NCI-H1048 (cell line): ENCODE measurements around the gene ZNF90.
"Not testable (repeated sequence)": the region's sequence is repeated elsewhere in the genome, so short reads cannot be mapped to it uniquely, and the experiment has no call there.

Experiments used
- DNase-seq: peaks from one replicate; lab custom pipeline; 2025; lab: John Stamatoyannopoulos, UW

ZNF90 gene

GRCh38 chr19:20077791-20078463 lies at the start of gene ZNF90:
ZNF90 (plus strand) TSS chr19:20078000; CDS start chr19:20078133, 133 bp downstream.
- DNase-seq, result no peak

GRCh38 chr19:20028611-20029010 lies 49.2 kb upstream of the ZNF90 start:
- no peak for DNase-seq

GRCh38 chr19:20035935-20036334 lies 41.9 kb upstream of the ZNF90 start:
- DNase-seq, result no peak

- no peak for DNase-seq
These were observed 39.2 kb upstream of the ZNF90 start for GRCh38 chr19:20038358-20039202.

DNA sequence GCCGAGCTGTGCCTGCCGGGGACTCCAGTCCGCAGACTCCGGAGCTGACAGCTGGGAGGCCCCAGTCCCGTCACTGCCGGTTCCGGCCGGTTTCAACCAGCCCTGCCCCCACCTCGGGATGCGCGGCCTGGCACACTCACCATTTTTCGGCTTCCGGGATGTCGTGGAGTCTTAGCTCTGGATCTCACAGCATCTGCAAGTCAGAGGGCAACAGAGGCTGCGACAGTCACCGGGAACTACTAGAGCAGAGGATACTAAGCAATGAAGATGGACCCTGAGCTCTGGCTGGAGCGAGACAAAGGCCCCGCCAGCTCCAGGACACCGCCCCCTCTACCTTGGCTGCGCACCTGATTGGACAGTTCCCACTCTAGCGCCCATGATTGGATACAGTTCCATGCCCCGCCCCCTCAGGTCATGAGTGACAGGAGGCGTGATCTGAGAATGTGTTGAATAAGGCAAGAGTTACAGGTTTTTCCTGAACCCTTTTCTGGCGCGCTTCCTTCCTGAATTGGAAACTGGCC lies 38.5 kb upstream of the ZNF90 start, which contains the start of gene ZNF682:
Gene ZNF682, minus strand, starts transcription at position 303 of the 521 bp plus-strand sequence. Its CDS starts 160 bp downstream, at position 143.
- DNase-seq, result peak; percentile 93

GRCh38 chr19:20044663-20045062 lies 33.1 kb upstream of the ZNF90 start:
- DNase-seq, result no peak

DNA sequence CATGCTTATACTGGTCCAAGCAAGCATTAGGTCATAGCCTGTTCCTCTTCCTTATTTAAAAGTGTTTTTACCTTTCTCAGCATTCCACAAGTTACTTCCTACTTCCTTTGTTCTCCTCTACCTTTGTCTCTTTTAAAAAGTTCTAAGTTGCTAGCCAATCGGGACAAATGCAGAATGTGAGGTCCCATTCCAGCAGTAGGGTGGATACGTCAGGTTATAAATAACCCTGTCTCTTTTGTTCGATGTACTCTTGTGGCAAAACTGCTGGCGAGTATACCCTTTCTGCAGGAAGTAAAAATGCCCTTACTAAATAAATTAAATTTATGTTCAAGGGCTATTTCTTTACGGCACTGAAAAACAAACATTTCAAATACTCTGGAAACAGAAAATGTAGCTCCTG lies 32.1 kb upstream of the ZNF90 start:
- not testable (repeated sequence) for DNase-seq

GRCh38 chr19:20051841-20052768 lies 25.7 kb upstream of the ZNF90 start:
- DNase-seq, result peak; percentile 91

GRCh38 chr19:20058738-20059137 lies 19.1 kb upstream of the ZNF90 start:
- DNase-seq, result not testable (repeated sequence)

DNA sequence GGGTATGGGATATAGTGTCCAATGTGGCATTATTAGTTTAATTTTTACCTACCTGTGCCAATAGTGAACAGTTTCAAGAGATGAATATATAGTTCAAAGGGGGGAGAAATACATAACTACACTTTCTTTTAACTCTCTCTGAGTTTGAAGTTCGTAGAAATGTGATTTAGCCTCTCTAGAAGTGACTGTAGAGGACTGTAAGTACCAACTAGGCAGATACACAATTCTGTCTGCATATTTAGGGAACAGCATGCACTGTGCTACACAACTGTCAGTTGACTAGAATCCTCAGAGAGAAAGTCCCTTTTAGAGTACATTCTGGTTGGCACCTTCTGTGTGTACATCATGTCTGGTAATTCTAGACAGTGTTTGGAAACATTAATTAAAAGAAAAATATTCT lies 17.5 kb upstream of the ZNF90 start:
- DNase-seq, result no peak

DNA sequence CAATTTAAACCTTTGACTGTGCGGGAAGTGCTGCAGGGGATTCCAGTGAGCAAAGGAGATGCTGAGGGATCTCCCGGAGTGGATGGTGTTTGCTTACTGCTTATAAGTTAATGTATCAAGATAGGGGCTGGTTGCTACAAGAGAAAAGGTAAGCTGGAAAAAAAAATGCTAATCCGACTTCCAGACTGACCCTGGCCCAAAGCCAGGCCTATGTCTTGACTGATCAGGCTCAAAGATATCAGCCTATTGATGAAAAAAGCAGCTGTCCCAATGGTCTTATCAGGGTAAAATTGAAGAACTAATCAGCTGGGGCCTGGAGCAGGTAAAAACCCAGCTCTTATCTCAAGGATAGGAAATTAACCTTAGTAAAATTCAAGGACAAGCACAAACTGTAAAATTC lies 10.9 kb upstream of the ZNF90 start:
- DNase-seq, result no peak

- no peak for DNase-seq
These were observed 9.9 kb upstream of the ZNF90 start for GRCh38 chr19:20067943-20068342.

DNA sequence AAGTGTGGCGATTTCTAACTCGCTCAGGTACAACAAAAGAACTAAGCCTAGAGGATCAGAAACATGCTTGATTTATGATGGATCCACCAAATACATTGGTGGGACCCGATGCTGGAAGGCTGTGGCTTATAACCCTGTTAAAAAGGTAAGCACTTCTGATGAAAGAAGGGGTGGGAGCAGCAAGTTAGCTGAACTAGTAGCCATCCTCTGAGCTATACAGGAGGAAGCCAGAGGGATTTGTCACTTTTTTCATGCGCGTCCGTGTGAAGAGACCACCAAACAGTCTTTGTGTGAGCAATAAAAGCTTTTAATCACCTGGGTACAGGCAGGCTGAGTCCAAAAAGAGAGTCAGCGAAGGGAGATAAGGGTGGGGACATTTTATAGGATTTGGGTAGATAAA lies 9.2 kb upstream of the ZNF90 start:
- DNase-seq, result not testable (repeated sequence)

GRCh38 chr19:20070691-20071090 lies 7.1 kb upstream of the ZNF90 start:
- DNase-seq, result no peak

GRCh38 chr19:20072936-20073335 lies 4.9 kb upstream of the ZNF90 start:
- DNase-seq, result no peak

DNA sequence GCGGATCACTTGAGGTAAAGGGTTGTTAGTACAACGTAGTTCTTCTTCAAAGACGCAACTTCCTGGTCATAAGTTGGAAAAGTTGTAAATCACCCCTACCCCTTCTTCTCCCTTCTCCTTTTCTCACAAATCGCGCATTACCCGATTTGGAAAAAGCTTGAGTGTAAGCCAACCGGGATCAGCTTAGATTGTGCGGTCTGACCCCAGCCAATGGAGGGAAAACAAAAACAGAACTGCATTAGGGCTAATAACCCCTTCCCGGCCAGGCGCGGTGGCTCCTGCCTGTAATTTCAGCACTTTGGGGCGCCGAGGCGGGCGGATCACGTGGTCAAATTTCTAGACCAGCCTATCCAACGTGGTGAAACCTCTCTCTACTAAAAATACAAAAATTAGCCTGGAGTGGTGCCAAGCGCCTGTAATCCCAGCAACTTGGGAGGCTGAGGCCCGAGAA lies 806 bp downstream of the ZNF90 start:
- no peak for DNase-seq

- no peak for DNase-seq
These were observed 1.7 kb downstream of the ZNF90 start for GRCh38 chr19:20079476-20079875.

DNA sequence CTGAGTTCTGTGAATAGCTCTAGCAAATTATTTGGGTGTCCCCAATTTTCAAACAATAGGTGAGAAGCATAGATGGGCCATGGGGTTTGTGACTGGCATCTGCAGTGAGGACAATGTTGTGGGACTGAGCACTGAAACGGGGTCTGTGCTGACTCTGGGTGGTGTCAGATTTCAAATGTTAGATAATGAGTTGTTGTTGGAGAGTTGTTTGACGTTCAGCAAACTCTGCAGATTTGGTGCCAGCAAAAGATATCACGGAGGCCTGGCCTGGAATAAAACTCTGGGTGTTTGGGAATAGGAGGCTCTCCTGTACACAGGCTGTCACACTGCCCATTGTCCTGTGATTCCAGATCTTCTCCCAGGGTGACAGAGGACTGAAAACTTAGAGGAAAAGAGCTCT lies 2.9 kb downstream of the ZNF90 start:
- no peak for DNase-seq

- not testable (repeated sequence) for DNase-seq
These were observed 4.5 kb downstream of the ZNF90 start for GRCh38 chr19:20082232-20082833.

GRCh38 chr19:20082876-20083275 lies 5.1 kb downstream of the ZNF90 start:
- DNase-seq, result not testable (repeated sequence)

DNA sequence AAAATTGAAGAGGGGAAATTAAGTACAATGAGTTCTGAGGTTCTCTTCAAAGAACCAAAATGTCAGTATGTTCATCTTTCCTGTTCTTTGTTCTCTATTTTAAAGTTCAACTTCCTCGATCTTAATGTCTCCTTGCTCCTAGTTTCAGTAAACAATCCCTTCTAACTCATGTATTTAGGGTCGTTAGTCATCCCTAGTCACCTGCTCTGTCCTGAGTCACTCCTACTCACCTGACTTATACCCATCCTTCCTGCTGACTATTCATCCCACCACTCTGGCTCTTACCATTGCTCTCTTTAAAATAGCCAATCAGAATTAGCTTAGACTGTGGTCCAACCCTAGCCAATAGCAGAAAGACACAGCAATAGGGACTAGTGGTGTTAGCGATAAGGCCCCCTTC lies 24.3 kb downstream of the ZNF90 start:
- DNase-seq, result no peak
